HG03442 (cell line): ENCODE results near the gene LAMA1.
"Not testable (repeated sequence)": the region's sequence is repeated elsewhere in the genome, so short reads cannot be mapped to it uniquely, and the experiment has no call there.

Experiments used
- ATAC-seq: cut with Tn5 transposase; IDR thresholded peaks from one replicate; pipeline ENCODE4 v1.9.1; 2021; ENCODE audit warnings: mild to moderate bottlenecking, moderate library complexity; ENCODE audit not compliant: unreplicated experiment

LAMA1 gene, protein sequence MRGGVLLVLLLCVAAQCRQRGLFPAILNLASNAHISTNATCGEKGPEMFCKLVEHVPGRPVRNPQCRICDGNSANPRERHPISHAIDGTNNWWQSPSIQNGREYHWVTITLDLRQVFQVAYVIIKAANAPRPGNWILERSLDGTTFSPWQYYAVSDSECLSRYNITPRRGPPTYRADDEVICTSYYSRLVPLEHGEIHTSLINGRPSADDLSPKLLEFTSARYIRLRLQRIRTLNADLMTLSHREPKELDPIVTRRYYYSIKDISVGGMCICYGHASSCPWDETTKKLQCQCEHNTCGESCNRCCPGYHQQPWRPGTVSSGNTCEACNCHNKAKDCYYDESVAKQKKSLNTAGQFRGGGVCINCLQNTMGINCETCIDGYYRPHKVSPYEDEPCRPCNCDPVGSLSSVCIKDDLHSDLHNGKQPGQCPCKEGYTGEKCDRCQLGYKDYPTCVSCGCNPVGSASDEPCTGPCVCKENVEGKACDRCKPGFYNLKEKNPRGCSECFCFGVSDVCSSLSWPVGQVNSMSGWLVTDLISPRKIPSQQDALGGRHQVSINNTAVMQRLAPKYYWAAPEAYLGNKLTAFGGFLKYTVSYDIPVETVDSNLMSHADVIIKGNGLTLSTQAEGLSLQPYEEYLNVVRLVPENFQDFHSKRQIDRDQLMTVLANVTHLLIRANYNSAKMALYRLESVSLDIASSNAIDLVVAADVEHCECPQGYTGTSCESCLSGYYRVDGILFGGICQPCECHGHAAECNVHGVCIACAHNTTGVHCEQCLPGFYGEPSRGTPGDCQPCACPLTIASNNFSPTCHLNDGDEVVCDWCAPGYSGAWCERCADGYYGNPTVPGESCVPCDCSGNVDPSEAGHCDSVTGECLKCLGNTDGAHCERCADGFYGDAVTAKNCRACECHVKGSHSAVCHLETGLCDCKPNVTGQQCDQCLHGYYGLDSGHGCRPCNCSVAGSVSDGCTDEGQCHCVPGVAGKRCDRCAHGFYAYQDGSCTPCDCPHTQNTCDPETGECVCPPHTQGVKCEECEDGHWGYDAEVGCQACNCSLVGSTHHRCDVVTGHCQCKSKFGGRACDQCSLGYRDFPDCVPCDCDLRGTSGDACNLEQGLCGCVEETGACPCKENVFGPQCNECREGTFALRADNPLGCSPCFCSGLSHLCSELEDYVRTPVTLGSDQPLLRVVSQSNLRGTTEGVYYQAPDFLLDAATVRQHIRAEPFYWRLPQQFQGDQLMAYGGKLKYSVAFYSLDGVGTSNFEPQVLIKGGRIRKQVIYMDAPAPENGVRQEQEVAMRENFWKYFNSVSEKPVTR (N-terminal part only)

DNA sequence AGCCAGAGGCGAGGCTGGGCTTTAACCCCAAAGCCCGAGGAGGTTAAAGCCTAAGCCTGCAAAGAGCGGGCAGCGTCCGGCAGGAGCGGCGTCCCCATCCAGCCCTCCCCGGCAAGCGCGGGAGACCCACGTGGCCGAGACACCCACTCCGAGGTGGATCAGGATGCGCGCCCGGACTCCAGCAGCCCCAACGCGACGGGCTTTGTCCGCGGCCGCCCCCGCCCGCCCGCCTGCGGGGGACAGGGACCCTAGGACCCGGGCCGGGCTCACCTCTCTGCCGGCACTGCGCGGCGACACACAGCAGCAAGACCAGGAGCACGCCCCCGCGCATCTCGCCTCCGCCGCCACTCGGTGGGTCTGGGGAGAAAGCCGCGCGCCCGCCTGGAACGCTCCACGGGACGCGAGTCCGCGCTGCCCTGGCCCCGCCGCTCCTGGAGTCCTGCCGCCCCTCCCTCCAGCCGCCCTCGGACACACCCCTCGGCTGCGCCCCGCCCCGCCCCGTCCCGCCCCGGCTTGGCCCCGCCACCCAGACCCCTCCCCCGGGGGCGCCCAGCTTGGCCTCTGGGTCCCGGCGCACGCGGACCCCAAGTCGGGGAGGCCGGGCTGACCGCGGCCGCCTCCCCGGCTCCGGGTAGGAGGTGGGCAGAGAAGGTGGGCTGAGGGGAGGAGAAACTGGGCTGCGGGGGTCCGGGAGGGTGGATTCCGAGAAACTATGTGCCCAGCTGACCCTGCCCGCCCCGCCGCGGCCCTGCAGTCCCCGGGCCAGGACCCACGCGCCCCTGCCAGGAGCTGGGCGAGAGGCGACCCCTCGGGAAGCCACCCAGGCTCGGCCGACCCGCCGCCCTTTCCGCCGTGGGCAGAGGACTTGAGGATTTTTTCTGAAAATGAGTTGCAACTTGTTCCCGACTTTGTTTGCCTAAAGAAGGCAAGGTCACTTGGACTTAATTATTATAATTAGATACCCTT lies at the start of gene LAMA1:
LAMA1 (minus strand) TSS at position 408 of the 966 bp plus-strand sequence; CDS start at position 331, 77 bp downstream.
- no peak for ATAC-seq

DNA sequence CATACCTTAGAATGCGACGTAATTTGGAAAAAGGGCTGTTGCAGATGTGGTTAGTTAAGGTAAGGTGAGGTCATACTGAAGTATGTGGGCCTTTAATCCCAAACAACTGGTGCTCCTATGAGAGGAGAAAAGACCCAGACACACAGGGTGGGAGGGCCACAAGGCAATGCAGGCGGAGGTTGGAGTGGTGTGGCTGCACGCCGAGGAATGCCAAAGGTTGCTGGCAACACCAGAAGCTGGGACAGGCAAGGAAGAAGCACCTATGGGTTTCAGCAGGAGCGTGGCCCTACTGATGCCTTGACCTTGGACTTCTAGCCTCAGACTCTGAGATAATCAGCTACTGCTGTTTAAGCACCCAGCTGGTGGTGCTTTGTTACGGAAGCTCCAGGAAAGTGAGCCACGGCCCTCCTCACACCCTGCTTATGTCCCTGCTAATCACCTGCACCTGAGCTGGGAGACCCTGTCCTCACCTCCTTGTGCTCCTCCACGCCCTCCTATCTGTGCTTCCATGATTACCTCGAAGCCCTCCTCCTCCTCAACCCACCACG lies 48.3 kb upstream of the LAMA1 start:
- no peak for ATAC-seq

DNA sequence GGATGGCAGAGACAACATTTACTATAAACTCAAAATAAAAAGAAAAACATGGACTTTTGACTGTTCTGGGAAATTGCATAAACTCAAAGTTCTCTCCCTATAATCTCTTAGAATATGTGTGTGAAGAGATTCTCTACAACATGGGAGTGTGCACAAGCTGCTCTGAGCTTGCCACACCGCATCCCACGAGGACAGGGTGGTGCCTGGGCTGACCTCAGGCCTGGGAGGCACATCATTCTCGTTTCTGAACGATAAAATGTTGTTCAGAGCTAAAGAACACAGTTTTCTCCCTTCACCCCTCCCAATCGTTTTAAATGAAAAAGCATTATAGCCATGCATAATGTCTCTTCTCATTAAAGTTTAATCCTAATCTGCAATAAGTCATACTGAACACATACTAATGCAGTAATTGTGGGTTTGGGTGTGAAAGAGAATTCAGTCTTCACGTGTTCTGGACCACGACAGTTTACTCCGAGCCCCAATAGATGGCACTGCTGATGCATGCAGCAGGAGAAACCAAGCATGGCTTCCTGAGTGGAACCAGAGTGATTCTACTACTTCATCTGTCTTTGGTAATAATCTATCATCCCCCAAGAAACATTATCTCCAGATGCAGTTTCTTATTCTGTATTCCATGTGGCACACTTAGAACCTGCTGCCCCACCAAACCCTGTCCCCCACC lies 46.9 kb upstream of the LAMA1 start:
- ATAC-seq = no peak

DNA sequence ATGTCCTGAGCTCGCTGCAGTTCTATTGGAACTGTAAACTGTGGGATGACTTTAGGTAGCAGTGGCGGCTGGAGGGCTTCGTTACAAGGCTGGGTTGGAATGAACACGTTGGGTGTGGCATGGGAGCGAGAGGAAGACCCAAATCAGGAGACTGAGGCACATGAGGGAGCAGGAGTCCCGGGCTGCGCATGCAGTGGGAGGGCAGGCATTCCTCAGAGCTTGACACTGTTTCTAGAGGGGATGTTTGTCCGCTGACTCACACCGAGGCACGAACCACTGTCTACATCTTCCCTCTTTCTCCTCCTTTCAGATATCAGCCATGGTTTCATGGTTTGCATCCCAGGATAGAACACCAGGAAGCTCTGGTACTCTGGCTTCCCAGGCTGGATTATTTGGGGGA lies 40.6 kb upstream of the LAMA1 start:
- ATAC-seq = no peak

DNA sequence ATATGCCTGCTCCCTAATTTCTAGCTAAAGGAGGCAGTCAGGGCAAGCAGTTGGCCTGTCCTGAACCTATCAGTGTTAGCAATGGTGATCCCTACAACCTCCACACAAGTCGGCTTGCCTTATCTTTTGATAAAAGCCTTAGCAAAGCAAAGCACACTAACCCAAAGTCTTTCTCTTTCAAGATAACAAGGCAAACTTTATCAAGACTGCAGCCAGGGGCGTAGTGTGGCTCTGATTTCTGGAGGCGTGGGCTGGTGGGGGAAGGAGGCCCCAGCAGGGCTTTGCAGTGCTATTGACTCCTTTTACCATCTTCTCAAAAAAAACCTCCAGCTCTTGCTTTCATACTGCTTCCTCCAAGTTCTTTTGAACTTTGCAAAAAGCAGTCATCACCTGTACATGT lies 40.2 kb upstream of the LAMA1 start:
- ATAC-seq = no peak

DNA sequence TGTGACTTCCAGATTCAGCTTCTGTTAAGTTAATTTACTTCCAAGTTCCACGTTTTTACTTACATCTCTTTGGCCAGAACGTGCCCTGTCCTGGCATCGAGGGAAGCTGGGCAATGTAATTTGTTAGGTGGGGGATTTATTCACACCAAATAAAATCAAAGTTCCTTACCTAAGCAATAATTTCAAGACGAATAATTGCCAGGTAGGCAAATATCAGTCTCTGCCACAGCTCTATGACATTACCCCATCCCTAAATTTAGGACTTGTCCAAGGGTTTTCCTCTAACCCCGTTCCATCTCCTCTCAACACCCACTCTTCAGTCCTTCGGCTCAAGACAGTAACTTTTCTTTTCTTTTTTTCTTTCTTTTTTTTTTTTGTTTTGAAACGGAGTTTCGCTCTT lies 38.3 kb upstream of the LAMA1 start:
- no peak for ATAC-seq

DNA sequence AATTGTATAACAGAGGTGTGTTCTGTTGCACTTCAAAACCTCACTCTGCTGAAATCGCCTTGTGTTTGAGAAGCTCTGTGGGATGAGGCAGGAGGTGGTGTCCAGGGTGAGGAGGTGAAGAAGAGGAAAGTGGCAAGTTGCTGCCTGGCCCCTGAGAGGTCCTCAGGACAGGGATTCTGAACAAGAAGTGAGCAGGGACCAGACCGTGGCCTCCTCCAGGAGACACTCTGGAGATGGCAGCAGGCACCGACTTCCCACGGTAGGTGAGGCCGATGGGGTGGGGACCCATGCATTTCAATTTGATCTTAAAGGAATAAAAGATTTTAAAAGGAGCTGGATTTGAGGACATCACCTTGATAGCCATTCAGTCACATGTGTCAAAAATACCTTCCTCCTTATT lies 37.5 kb upstream of the LAMA1 start:
- no peak for ATAC-seq

DNA sequence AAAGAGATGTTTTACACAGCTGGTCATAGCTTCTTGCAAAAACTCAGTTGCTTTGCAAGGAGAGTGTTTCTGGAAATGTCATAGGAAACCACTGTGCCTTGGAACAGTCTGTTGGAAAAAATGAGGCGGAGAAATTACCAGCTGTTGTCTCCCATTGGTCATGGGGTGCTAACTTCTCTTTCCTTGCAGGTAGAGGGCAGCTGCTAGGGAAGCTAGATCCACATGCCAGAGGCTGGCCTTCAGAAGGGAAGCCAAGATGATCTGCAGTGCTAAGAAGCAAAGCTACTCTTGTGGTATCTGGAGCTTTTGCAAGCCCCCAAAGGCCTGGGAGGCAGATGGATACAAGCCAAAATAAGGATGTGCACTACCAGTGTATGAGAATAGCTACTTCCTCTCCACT lies 34.8 kb upstream of the LAMA1 start:
- no peak for ATAC-seq

DNA sequence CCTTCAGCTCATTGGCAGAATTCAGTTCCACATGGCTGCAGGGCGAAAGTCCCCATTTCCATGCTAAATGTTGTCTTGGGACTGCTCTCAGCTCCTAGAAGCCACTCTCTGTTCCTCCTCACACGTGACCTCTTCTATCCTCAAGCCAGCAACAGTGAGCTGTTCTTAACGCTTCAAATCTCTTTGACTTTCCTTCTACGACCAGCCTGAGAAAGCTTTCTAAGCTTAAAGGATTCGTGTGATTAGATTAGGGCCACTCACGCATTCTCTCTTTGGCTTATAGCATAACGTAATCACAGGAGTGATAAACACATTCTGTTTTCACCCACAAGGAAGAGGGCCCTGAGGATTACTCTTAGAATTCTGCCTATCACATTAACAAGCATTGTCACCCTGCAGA lies 29.8 kb upstream of the LAMA1 start:
- no peak for ATAC-seq

DNA sequence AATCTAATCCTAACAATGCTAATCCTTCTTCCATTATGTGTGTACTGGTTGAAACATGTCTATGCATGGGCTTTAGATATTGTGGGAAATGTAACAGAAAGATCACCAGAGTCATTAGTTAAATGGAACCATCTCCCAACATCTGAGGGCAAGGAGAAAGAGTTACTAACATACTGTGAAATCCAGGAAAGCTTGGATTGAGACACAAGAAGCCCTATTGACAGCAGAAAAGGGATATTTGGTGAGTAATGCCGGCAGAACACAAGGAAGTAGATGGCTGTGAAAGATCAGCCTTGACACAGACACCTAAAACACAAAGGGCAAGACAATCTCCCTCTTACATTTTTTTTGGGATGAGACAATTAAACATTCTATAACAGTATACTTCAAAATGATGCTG lies 28.5 kb upstream of the LAMA1 start:
- no peak for ATAC-seq

DNA sequence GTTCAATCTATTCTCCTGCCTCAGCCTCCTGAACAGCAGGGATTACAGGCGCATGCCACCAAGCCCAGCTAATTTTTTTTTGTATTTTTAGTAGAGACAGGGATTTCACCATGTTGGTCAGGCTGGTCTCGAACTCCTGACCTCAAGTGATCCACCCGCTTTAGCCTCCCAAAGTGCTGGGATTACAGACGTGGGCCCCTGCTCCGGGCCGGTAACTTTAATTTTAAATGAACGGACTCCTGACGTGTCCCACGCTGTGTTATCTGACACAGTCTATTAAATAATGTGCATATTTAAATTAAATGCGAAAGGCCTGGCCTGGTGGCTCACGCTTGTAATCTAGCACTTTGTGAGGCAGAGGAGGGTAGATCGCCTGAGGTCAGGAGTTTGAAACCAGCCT lies 27.3 kb upstream of the LAMA1 start:
- ATAC-seq = not testable (repeated sequence)

DNA sequence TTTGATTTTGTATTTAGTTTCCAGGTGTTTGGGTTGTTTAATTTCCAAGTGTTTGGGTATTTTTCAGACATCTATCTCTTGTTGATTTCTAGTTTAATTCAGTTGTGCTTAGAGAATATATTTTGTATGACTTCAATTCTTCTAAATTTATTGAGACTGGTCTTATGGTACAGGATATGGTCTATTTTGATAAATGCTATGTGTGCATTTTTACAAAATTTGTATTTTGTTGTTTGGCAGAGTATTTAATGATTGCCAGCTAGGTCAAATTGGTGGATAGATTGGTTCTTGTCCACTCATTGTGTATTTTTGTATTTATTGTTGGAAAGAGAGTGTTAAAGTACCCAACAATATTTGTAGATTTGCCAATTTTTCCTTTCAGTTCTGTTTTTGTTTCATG lies 23.7 kb upstream of the LAMA1 start:
- ATAC-seq = no peak

DNA sequence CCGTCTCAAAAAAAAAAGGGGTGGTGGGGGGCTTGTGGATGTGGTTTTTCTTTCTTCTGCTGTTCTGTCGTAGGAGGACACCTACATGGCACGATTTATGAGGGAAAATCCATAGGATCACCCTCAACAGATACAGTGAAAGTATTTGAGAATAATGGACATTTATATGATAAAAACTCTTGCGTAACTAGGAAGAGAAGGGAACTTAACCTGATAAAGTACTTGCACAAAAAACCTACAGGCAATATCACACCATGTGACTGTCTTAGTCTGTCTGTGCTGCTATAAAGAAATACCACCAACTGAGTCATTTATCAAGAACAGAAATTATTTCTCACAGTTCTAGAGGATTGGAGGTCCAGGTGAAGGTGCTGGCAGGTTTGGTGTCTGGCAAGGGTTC lies 21.8 kb upstream of the LAMA1 start:
- ATAC-seq = no peak

DNA sequence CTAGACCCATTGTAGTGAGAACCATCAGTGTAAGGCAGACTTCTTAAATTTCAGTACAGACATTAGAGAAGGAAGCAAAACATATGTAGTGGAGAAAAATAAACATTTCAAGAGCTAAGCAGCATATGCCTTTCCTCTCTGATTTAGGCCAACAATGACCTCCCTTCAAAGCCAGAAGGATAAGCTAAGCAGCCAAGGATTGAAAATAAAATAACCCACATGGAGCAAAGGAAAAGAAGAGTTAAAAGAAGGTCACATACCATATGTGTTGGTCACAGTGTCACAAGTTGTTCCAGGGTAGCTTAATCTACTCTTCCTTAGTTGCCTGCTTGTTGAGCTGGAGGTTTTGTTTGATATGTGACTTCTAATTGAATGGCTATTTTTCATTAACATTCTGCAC lies 15.6 kb upstream of the LAMA1 start:
- ATAC-seq = no peak

DNA sequence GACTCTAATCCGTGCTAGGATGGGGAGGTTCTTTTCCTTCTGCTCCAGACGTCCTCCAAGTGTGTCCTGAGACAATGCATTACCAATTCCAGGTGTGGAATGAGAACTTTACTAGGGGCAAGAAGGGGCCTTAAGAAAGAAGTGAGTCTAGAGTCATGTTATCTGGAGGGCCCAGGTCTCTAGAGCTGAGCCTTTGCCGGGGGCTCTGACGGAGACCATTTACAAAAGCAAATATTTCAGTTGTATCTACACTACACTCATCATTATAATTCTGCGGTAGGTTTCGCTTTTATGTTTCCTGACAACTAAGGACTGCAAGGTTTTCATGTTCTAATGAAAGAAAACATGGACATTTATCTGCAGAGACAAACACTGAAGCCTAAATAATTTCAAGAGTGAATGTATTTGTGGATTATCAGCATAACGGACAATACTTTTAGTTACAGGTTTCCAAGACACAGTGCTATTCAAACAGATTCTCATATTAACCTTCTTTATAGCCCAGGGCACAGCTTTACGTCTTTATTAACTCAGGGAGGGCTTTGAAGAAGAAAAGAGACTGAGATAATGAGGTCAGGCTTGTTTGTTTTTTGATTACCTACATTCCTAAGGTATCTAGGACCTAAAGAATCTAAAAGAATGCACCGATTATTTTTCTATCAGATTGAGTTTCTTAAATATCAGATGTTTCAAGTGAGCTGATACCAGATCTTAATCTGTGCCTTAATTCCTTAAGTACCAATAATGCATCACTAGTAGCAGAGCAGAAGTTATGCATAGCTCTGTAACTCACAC lies 15.0 kb upstream of the LAMA1 start:
- no peak for ATAC-seq

DNA sequence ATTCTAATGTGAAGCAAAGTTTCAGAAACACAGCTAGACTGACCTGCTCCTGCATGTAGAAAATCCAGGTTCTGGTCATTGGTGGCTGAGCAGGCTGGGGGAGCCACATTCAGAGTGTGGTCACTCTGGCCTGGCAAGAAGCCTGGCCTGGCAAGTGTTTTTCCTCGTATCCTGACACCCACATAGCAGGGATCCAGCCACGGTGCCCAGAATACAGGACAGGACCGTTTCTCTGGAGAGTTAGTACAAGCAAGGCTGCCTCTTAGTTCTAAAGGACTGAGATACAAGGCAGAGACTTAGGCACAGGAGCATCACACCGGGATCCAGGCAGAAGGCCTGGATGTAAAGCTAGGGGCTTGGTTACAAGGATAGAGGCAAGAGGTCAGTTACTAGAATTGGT lies 4.8 kb upstream of the LAMA1 start:
- ATAC-seq = no peak

DNA sequence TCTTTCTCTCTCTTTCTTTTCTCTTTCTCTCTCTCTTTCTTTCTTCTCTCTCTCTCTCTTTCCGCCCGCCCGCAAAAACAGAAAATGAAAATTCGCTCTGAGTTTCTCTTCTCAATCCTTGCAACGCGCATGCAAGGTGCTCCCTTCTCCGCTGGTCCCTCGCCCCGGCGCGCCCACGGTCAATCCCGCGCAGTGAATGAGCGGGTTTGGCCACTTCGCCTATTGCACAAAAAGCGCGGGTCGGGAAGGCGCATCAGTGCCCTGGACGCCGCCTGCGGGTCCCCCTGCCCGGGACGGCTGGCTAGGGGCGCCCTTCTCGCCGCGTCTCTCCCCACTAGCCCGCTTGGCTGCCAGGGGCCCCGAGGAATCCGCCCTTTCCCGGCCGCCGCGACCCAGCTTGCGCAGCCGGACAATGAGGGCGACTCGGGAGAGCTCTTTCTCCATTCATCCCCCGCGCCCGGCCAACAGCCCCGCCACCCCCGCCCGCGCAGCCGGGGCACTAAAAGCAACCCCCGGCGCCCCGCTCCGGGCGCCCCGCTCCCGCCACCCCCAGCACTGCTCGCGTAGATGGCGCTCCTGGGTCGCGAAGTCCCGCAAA lies 706 bp downstream of the LAMA1 start:
- ATAC-seq = no peak
